NCI-H128 (cell line): ENCODE data around the gene PC.

Source experiments
- DNase-seq: peaks from one replicate; lab custom pipeline; 2025; ENCODE audit not compliant: unreplicated experiment; lab: John Stamatoyannopoulos, UW

Gene PC

GRCh38 chr11:66857234-66857926 lies 100.8 kb downstream of the PC start:
- no peak for DNase-seq

GRCh38 chr11:66856496-66857233 lies 101.5 kb downstream of the PC start, which contains the start of gene LRFN4:
TSS of gene LRFN4 (plus strand) at chr11:66857064. CDS start at chr11:66857745, 681 bp downstream.
- peak; percentile 58 for DNase-seq

- DNase-seq, result peak; percentile 92
Measured at GRCh38 chr11:66855574-66856495, 102.3 kb downstream of the PC start.

GRCh38 chr11:66854729-66855211 lies 103.4 kb downstream of the PC start:
- DNase-seq, result no peak

- DNase-seq, result no peak
Measured at GRCh38 chr11:66854231-66854661, 103.9 kb downstream of the PC start.

GRCh38 chr11:66853242-66854229 lies 104.6 kb downstream of the PC start:
- DNase-seq, result no peak

- no peak for DNase-seq
Measured at GRCh38 chr11:66852466-66853241, 105.5 kb downstream of the PC start.

GRCh38 chr11:66851698-66852465 lies 106.3 kb downstream of the PC start:
- DNase-seq, result no peak

GRCh38 chr11:66851239-66851596 lies 107.0 kb downstream of the PC start:
- no peak for DNase-seq

- no peak for DNase-seq
Measured at GRCh38 chr11:66850588-66851238, 107.5 kb downstream of the PC start.

GRCh38 chr11:66850235-66850587 lies 108.0 kb downstream of the PC start:
- DNase-seq, result no peak

GRCh38 chr11:66849501-66850234 lies 108.5 kb downstream of the PC start:
- DNase-seq, result no peak

GRCh38 chr11:66848671-66849500 lies 109.3 kb downstream of the PC start:
- DNase-seq, result no peak

GRCh38 chr11:66847461-66848232 lies 110.5 kb downstream of the PC start:
- DNase-seq, result no peak

GRCh38 chr11:66846671-66847091 lies 111.5 kb downstream of the PC start:
- DNase-seq, result no peak

- DNase-seq, result no peak
Measured at GRCh38 chr11:66845876-66846212, 112.3 kb downstream of the PC start.
